ENCODE results near the gene CAMTA1.

CAMTA1 gene

GRCh38 chr1:7047866-7048265 is 262.6 kb downstream of the CAMTA1 start:
- no peak for DNase-seq

GRCh38 chr1:7048395-7048794 is 263.1 kb downstream of the CAMTA1 start:
- no peak for DNase-seq

GRCh38 chr1:7049913-7050625 is 264.8 kb downstream of the CAMTA1 start:
- DNase-seq = no peak

- no peak for DNase-seq
Observed at GRCh38 chr1:7050751-7051665, 265.8 kb downstream of the CAMTA1 start.

GRCh38 chr1:7052701-7053100 is 267.4 kb downstream of the CAMTA1 start:
- no peak for DNase-seq

GRCh38 chr1:7060745-7061144 is 275.5 kb downstream of the CAMTA1 start:
- no peak for DNase-seq

GRCh38 chr1:7062346-7063061 is 277.2 kb downstream of the CAMTA1 start:
- DNase-seq = no peak

- DNase-seq = no peak
Observed at GRCh38 chr1:7063981-7064380, 278.7 kb downstream of the CAMTA1 start.

- no peak for DNase-seq
Observed at GRCh38 chr1:7068552-7068951, 283.3 kb downstream of the CAMTA1 start.

- no peak for DNase-seq
Observed at GRCh38 chr1:7069931-7070330, 284.7 kb downstream of the CAMTA1 start.

GRCh38 chr1:7070389-7071029 is 285.3 kb downstream of the CAMTA1 start:
- DNase-seq = peak; percentile 20

- no peak for DNase-seq
Observed at GRCh38 chr1:7076117-7076516, 290.9 kb downstream of the CAMTA1 start.

- no peak for DNase-seq
Observed at GRCh38 chr1:7076572-7076971, 291.3 kb downstream of the CAMTA1 start.

- no peak for DNase-seq
Observed at GRCh38 chr1:7077136-7077535, 291.9 kb downstream of the CAMTA1 start.

- no peak for DNase-seq
Observed at GRCh38 chr1:7077970-7078369, 292.7 kb downstream of the CAMTA1 start.

- no peak for DNase-seq
Observed at GRCh38 chr1:7079637-7080036, 294.4 kb downstream of the CAMTA1 start.

- DNase-seq = no peak
Observed at GRCh38 chr1:7084232-7084894, 299.1 kb downstream of the CAMTA1 start.

- no peak for DNase-seq
Observed at GRCh38 chr1:7085521-7085920, 300.3 kb downstream of the CAMTA1 start.

GRCh38 chr1:7086106-7086505 is 300.9 kb downstream of the CAMTA1 start:
- no peak for DNase-seq

GRCh38 chr1:7087888-7088287 is 302.6 kb downstream of the CAMTA1 start:
- DNase-seq = no peak

GRCh38 chr1:7089497-7089896 is 304.2 kb downstream of the CAMTA1 start:
- no peak for DNase-seq

- no peak for DNase-seq
Observed at GRCh38 chr1:7093297-7093696, 308.0 kb downstream of the CAMTA1 start.

All from T-helper 9 cell (primary cell).